OCI-LY7 (cell line): ENCODE results near the gene CLSTN2. TPM values are rescaled to one million over a fixed set of nuclear protein-coding genes. Genes with fewer than 3 reads are reported as not detected.

Source experiments
- BruUV-seq: library from RNA; stranded (reverse); fragments of 400-500 nt; replicated peaks from 2 replicates; lab custom pipeline; 2021; lab: Mats Ljungman, UMichigan
- CTCF ChIA-PET: fragments of 300-600 bp; sonication (Branson Sonifier 250); formaldehyde crosslinking; loops from one replicate; lab custom pipeline; 2022; ENCODE audit warnings: antibody characterized with exemption; ENCODE audit not compliant: unreplicated experiment; lab: Charles Lee
- POLR2A ChIA-PET: fragments of 300-600 bp; sonication (Branson Sonifier 250); formaldehyde crosslinking; loops from one replicate; lab custom pipeline; 2022; ENCODE audit warnings: antibody characterized with exemption; lab: Charles Lee
- DNase-seq: peaks from one replicate; pipeline ENCODE4 v3.0.0-alpha.2; 2015; ENCODE audit warnings: low spot score
- H2AFZ ChIP-seq: fragments of 200-600 bp; sonication (generic), shearing (Covaris generic); 2 replicates; pipeline ENCODE4 v1.6.1; 2014; ENCODE audit warnings: mild to moderate bottlenecking, antibody characterized with exemption, low read length, moderate library complexity
- H3K27ac ChIP-seq: fragments of 200-600 bp; sonication (generic); 2 replicates; pipeline ENCODE4 v1.5.1; 2014; ENCODE audit warnings: mixed run types, low read depth, mild to moderate bottlenecking, moderate library complexity, low read length, inconsistent platforms; ENCODE audit not compliant: poor library complexity, severe bottlenecking
- H3K36me3 ChIP-seq: fragments of 200-600 bp; sonication (generic); 2 replicates; pipeline ENCODE4 v1.6.1; 2014; ENCODE audit warnings: mild to moderate bottlenecking, antibody characterized with exemption, low read length, moderate library complexity, mixed read lengths; ENCODE audit not compliant: insufficient read depth
- H3K4me1 ChIP-seq: fragments of 200-600 bp; sonication (generic); 2 replicates; pipeline ENCODE4 v1.5.1; 2014; ENCODE audit warnings: mild to moderate bottlenecking, low read length; ENCODE audit not compliant: insufficient read depth, poor library complexity, severe bottlenecking
- H3K4me2 ChIP-seq: fragments of 200-600 bp; sonication (generic); 2 replicates; pipeline ENCODE4 v1.6.1; 2014; ENCODE audit warnings: mild to moderate bottlenecking, low read length
- H3K4me3 ChIP-seq: fragments of 200-600 bp; sonication (generic); 2 replicates; pipeline ENCODE4 v1.5.1; 2014; ENCODE audit warnings: mild to moderate bottlenecking, low read depth, low read length; ENCODE audit not compliant: poor library complexity, severe bottlenecking
- H3K79me2 ChIP-seq: fragments of 200-600 bp; sonication (generic); 2 replicates; pipeline ENCODE4 v1.6.1; 2016; ENCODE audit warnings: low read depth, mild to moderate bottlenecking, low read length, moderate library complexity, mixed read lengths; ENCODE audit not compliant: insufficient read depth
- H3K9me2 ChIP-seq: fragments of 200-600 bp; sonication (generic); 2 replicates; pipeline ENCODE4 v1.6.1; 2016; ENCODE audit warnings: mild to moderate bottlenecking, low read length, mixed read lengths; ENCODE audit not compliant: insufficient read depth
- H3K9me3 ChIP-seq: fragments of 200-600 bp; sonication (generic); 2 replicates; pipeline ENCODE4 v1.6.1; 2014; ENCODE audit warnings: mild to moderate bottlenecking, mixed run types, low read length, mixed read lengths
- H4K20me1 ChIP-seq: fragments of 200-600 bp; sonication (generic); 2 replicates; pipeline ENCODE4 v1.6.1; 2014; ENCODE audit warnings: mild to moderate bottlenecking, antibody characterized with exemption, low read length, moderate library complexity, mixed read lengths; ENCODE audit not compliant: insufficient read depth
- EZH2phosphoT487 ChIP-seq: fragments of 200-600 bp; sonication (generic); IDR thresholded peaks from 2 replicates; pipeline ENCODE4 v1.6.1; 2018; ENCODE audit warnings: low read depth, borderline replicate concordance, mild to moderate bottlenecking, mixed run types, antibody characterized with exemption, low read length, moderate library complexity, mixed read lengths
- intact Hi-C: fragments of 100-400 bp; cut with micrococcal nuclease; formaldehyde crosslinking; loops from one replicate; pipeline ENCODE4 v1.10.0; 2022; ENCODE audit not compliant: unreplicated experiment
- total RNA-seq, 2 experiments: library from RNA; depleted of rRNA in 1 of 2; stranded (reverse); fragments of >200 nt in 1 of 2; shearing (Covaris generic) in 1 of 2; gene quantifications; 2 replicates each; pipeline ENCODE4 v1.2.3, GENCODE V29; 2014 to 2022
- TF ChIP-seq, protein P1 (sequence below): fragments of 200-600 bp; sonication (generic); conservative IDR thresholded peaks from 2 replicates; pipeline ENCODE4 v1.5.1; 2014; ENCODE audit warnings: mild to moderate bottlenecking, antibody characterized with exemption, low read length, moderate library complexity, mixed read lengths

The CLSTN2 gene
- total RNA-seq, 2 experiments from 2014 or later, result not detected

DNA sequence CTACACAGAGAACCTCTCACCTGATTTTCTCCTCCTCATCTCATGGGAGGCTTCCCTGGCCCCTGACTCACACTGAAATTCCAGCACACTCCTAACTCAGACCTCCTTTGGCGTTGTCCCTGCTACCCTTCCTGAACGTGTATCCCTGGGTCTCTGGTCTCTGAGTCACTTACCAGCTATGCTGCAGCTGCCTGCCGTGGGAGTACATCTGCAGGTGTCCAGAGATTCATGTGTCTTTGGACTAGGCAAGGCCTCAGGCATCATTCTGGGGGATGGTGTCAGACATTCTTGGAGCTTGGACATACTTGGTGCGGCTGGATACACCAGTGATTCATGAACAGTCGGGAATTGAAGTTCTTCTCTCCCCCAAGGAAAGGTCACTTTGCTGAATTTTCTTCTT, 594.1 kb downstream of the CLSTN2 start:
- no peaks in the 10 kb centered on the region for H4K20me1 ChIP-seq
- no TSS peak for BruUV-seq
- POLR2A ChIA-PET, result interaction anchor here (1.3 to 1.4 kb wide), 2 partner anchors 10 to 16 kb away, joined by 3 to 5 read pairs; no protein-coding TSS in a partner anchor
- no peak for DNase-seq
- H3K27ac ChIP-seq, result no peak overlapping the region
- H3K36me3 ChIP-seq, result no peaks in the 10 kb centered on the region
- CTCF ChIA-PET, result no interaction called here
- no peaks in the 10 kb centered on the region for H3K4me1 ChIP-seq
- H3K9me3 ChIP-seq, result no peaks in the 10 kb centered on the region
- H3K4me3 ChIP-seq, result no peak overlapping the region
- no peak overlapping the region for H3K4me2 ChIP-seq
- no peak overlapping the region for H2AFZ ChIP-seq
- intact Hi-C loops, result no loop called here
- TF ChIP-seq, protein P1, sequence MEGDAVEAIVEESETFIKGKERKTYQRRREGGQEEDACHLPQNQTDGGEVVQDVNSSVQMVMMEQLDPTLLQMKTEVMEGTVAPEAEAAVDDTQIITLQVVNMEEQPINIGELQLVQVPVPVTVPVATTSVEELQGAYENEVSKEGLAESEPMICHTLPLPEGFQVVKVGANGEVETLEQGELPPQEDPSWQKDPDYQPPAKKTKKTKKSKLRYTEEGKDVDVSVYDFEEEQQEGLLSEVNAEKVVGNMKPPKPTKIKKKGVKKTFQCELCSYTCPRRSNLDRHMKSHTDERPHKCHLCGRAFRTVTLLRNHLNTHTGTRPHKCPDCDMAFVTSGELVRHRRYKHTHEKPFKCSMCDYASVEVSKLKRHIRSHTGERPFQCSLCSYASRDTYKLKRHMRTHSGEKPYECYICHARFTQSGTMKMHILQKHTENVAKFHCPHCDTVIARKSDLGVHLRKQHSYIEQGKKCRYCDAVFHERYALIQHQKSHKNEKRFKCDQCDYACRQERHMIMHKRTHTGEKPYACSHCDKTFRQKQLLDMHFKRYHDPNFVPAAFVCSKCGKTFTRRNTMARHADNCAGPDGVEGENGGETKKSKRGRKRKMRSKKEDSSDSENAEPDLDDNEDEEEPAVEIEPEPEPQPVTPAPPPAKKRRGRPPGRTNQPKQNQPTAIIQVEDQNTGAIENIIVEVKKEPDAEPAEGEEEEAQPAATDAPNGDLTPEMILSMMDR, result no peak
- TF ChIP-seq EZH2phosphoT487, result no peak
- H3K9me2 ChIP-seq, result no peaks in the 10 kb centered on the region
- no peaks in the 10 kb centered on the region for H3K79me2 ChIP-seq

DNA sequence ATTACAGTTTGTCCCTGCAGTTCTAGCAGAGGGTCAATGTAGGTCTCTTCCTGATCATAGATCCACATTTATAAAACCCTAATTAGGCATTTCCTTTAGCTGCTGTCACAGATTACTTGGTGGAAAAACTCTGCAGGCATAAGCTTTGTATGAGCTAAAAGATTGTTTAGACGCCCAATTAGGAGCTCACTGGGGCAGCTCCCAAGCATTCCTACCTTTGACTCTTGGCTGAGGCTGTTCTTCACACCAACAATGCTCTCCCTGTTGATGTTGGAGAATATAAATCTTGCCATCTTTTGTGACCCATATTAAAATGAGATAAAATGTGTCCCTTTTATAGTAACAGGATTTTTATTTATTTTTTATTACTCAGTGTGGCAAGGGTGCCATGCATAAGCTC, 594.6 kb downstream of the CLSTN2 start:
- Histone ChIP-seq H3K4me3 (no peak overlapping the region), H3K9me2 (no peaks in the 10 kb centered on the region), H3K79me2 (no peaks in the 10 kb centered on the region), H3K27ac (no peak overlapping the region), H4K20me1 (no peaks in the 10 kb centered on the region), H3K4me1 (no peaks in the 10 kb centered on the region), H3K36me3 (no peaks in the 10 kb centered on the region), H3K4me2 (no peak overlapping the region), H3K9me3 (no peaks in the 10 kb centered on the region), H2AFZ (no peak overlapping the region)
- TF ChIP-seq, protein P1, result no peak
- TF ChIP-seq EZH2phosphoT487, result no peak
- POLR2A ChIA-PET, result interaction anchor here (1.3 to 1.4 kb wide), 2 partner anchors 11 to 16 kb away, joined by 3 to 5 read pairs; no protein-coding TSS in a partner anchor
- no TSS peak for BruUV-seq
- CTCF ChIA-PET, result no interaction called here
- no peak for DNase-seq
- intact Hi-C loops, result no loop called here

DNA sequence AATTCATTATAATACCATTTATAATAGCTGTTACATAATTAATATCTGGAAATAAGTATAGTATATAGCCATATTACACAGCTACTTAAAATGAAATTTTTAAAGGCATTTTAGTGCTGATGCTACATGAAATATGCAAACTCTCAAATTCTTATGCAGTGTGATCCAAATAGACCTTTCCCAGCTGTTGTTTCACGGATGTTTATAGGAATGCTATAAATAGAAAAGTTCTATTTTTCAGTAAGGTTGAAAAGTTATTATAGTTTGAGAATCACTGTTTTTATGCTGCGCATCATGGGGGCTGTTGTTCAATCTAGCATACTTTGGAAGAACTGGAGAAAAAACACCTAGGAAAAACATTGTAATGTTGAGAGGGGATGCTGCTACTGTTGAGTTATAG, 595.1 kb downstream of the CLSTN2 start:
- Histone ChIP-seq H3K27ac (no peak overlapping the region), H3K9me2 (no peaks in the 10 kb centered on the region), H3K4me2 (no peak overlapping the region), H4K20me1 (no peaks in the 10 kb centered on the region), H3K79me2 (no peaks in the 10 kb centered on the region), H3K4me3 (no peak overlapping the region), H3K36me3 (no peaks in the 10 kb centered on the region), H3K4me1 (no peaks in the 10 kb centered on the region), H3K9me3 (no peaks in the 10 kb centered on the region), H2AFZ (no peak overlapping the region)
- no TSS peak for BruUV-seq
- no peak for TF ChIP-seq EZH2phosphoT487
- TF ChIP-seq, protein P1, result no peak
- ChIA-PET CTCF (no interaction called here), POLR2A (interaction anchor here (1.3 to 1.4 kb wide), 2 partner anchors 11 to 15 kb away, joined by 3 to 5 read pairs; no protein-coding TSS in a partner anchor)
- no peak for DNase-seq
- intact Hi-C loops, result no loop called here
